Measurements from ENCODE around the gene METRNL. TPM values are rescaled to one million over a fixed set of nuclear protein-coding genes. Genes with fewer than 3 reads are reported as not detected.

METRNL gene
- total RNA-seq, 1 experiment from 2014 or later, result 30.6 TPM

- BruUV-seq (replicated peaks), result no TSS peak
- POLR2A ChIA-PET (ENCODE audit: unreplicated experiment), result no interaction called here
Observed at GRCh38 chr17:83121921-83122820, 42.8 kb downstream of the METRNL start.

GRCh38 chr17:83122834-83123233, 43.4 kb downstream of the METRNL start:
- no TSS peak for BruUV-seq (replicated peaks)
- no peaks in the 10 kb centered on the region for H3F3A ChIP-seq (ENCODE audit: low read length, unreplicated experiment)
- H3K9ac ChIP-seq (ENCODE audit: low read length), result no peak overlapping the region
- TF ChIP-seq EZH2phosphoT487 (IDR thresholded peaks at IDR 0.05; ENCODE audit: borderline replicate concordance, low read length) (no peak), EZH2 (IDR thresholded peaks at IDR 0.05; ENCODE audit: low read length, unreplicated experiment) (no peak), CTCF (conservative IDR thresholded peaks at IDR 0.05; ENCODE audit: low read depth, low read length) (no peak)
- no peaks in the 10 kb centered on the region for H3K9me2 ChIP-seq (replicated peaks; ENCODE audit: low read length)
- no peaks in the 10 kb centered on the region for H3K36me3 ChIP-seq (ENCODE audit: low read depth, low read length)
- no peak overlapping the region for H3K4me2 ChIP-seq (ENCODE audit: low read length)
- H3K4me3 ChIP-seq (ENCODE audit: low read length), result no peak overlapping the region
- no peaks in the 10 kb centered on the region for H4K20me1 ChIP-seq (ENCODE audit: low read length)
- H3K27me3 ChIP-seq (ENCODE audit: low read length), result peaks cover 11% of the 10 kb centered on the region
- H2AFZ ChIP-seq (ENCODE audit: low read length), result no peak overlapping the region
- POLR2A ChIA-PET (ENCODE audit: unreplicated experiment), result no interaction called here
- H3K27ac ChIP-seq (ENCODE audit: low read length), result no peak overlapping the region
- intact Hi-C loops (cut with micrococcal nuclease), result no loop called here
- DNase-seq (no peak), ATAC-seq (no peak)
- H3K9me3 ChIP-seq (ENCODE audit: low read length), result no peaks in the 10 kb centered on the region
- no peaks in the 10 kb centered on the region for H3K79me2 ChIP-seq (ENCODE audit: low read length)
- no peaks in the 10 kb centered on the region for H3K4me1 ChIP-seq (ENCODE audit: insufficient read depth, low read length)
- CTCF ChIA-PET, result no interaction called here

More at GRCh38 chr17:83121921-83122820, 42.8 kb downstream of the METRNL start:
- Histone ChIP-seq H3K4me2 (ENCODE audit: low read length) (no peak overlapping the region), H3K9ac (ENCODE audit: low read length) (no peak overlapping the region), H4K20me1 (ENCODE audit: low read length) (no peaks in the 10 kb centered on the region), H3K79me2 (ENCODE audit: low read length) (no peaks in the 10 kb centered on the region), H3K36me3 (ENCODE audit: low read depth, low read length) (no peaks in the 10 kb centered on the region), H3K9me2 (replicated peaks; ENCODE audit: low read length) (no peaks in the 10 kb centered on the region), H3K27me3 (ENCODE audit: low read length) (peaks cover 11% of the 10 kb centered on the region), H3F3A (ENCODE audit: low read length, unreplicated experiment) (no peaks in the 10 kb centered on the region), H3K27ac (ENCODE audit: low read length) (no peak overlapping the region), H3K4me3 (ENCODE audit: low read length) (no peak overlapping the region), H3K9me3 (ENCODE audit: low read length) (no peaks in the 10 kb centered on the region), H3K4me1 (ENCODE audit: insufficient read depth, low read length) (no peaks in the 10 kb centered on the region), H2AFZ (ENCODE audit: low read length) (no peak overlapping the region)
- intact Hi-C loops (cut with micrococcal nuclease), result no loop called here
- CTCF ChIA-PET, result no interaction called here
- TF ChIP-seq EZH2phosphoT487 (IDR thresholded peaks at IDR 0.05; ENCODE audit: borderline replicate concordance, low read length), result no peak
- TF ChIP-seq CTCF (conservative IDR thresholded peaks at IDR 0.05; ENCODE audit: low read depth, low read length), result no peak
- TF ChIP-seq EZH2 (IDR thresholded peaks at IDR 0.05; ENCODE audit: low read length, unreplicated experiment), result no peak
- ATAC-seq, result no peak
- no peak for DNase-seq

Data from PC-3 (cell line).